ENCODE data around the gene TTLL9. TPM values are rescaled to one million over a fixed set of nuclear protein-coding genes. Genes with fewer than 3 reads are reported as not detected.

TTLL9 gene
- total and polyA plus RNA-seq, 2 donors (not counting 1 experiment from before 2014, with no cell fraction given), result 0.74 to 0.76 TPM

DNA sequence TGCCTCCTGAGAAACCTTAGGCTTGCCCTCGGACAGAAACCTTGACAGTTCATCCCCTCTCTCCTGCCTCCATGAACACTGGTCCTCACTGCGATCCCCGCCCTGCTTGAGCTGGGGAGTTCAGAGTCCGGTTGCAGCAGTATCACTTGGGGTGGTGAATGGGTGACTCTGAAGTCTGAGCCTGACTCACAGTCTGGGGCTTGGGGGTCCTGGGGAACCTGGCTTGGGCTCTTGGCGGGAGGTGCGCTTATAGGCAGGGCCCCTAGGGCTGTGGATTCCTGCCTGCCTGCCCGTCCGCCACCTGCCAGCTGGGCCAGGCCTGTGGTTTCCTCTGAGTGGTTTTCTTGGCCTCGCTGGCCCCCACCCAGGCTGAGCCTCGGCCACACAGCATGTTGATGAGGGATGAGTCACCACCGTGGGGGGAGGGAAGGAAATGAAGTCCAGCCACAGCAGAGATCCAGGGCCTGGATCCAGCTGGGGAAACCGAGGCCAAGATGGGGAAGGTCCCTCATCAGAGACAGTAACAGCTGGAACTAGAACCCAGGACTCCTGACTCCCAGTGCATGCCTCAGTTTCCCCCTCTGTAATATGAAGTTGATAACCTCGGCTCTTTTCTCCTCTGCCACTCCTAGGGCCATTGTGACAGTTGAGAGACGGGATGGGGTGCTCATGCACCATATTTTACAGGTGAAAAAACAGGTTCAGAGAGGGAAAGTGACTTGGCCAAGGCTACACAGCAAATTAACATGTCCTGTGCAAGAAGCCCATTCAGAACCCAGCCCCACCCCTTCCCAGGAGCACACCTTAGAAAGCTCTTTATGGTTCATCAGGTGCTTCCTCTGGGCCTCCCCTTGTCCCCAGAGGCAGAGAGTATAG is 34.2 kb upstream of the TTLL9 start:
- no peaks in the 10 kb centered on the region for H3K79me2 ChIP-seq (ENCODE audit: control insufficient read depth, insufficient read depth, low read length)
- Mint-ChIP-seq H3K9me3 (ENCODE audit: insufficient read depth) (no peaks in the 10 kb centered on the region), H3K4me3 (no peak overlapping the region), H3K4me1 (peaks cover 10% of the 10 kb centered on the region), H3K27me3 (no peaks in the 10 kb centered on the region), H3K27ac (no peak overlapping the region)
- H3K27ac ChIP-seq (ENCODE audit: low read length in 2 of 2), result no peak overlapping the region
- H3K27me3 ChIP-seq (replicated peaks in 1 of 4; ENCODE audit: control extremely low read depth in 1 of 4, control insufficient read depth in 3 of 4, insufficient read depth in 4 of 4, low read length in 3 of 4), result peaks cover 0 to 3% (median 0%) of the 10 kb centered on the region in 4 experiments
- H3K4me3 ChIP-seq (ENCODE audit: control extremely low read depth in 1 of 5, extremely low read depth in 1 of 5, insufficient read depth in 1 of 5, low read depth in 2 of 5, low read length in 4 of 5), result no peak overlapping the region
- no peaks in the 10 kb centered on the region for H4K20me1 ChIP-seq (ENCODE audit: control insufficient read depth, insufficient read depth, low read length, poor library complexity, severe bottlenecking)
- 4% methylated on average over 6 of the region's 14 CpGs for WGBS (ENCODE audit: insufficient coverage)
- no peak for DNase-seq
- H3K36me3 ChIP-seq (replicated peaks in 1 of 2; ENCODE audit: control extremely low read depth in 1 of 2, control insufficient read depth in 1 of 2, extremely low read depth in 1 of 2, insufficient read depth in 2 of 2, low read length in 1 of 2), result no peaks in the 10 kb centered on the region
- ChIA-PET POLR2A (no interaction called here), CTCF (interaction anchor here (1.3 to 2.6 kb wide), 4 partner anchors 11 to 195 kb away, joined by 4 to 13 read pairs (median 6); no protein-coding TSS in a partner anchor)
- peaks cover 8 to 13% of the 10 kb centered on the region in 2 donors for H3K4me1 ChIP-seq (ENCODE audit: control insufficient read depth in 2 of 2, insufficient read depth in 2 of 2, low read length in 2 of 2)
- no peak overlapping the region for H2AFZ ChIP-seq (ENCODE audit: insufficient read depth, low read depth, low read length, poor library complexity, severe bottlenecking)
- H3K9ac ChIP-seq (ENCODE audit: low read length), result no peak overlapping the region
- peak overlapping the region; percentile 3 for H3K4me2 ChIP-seq (replicated peaks; ENCODE audit: low read depth, low read length, poor library complexity, severe bottlenecking)
- ATAC-seq (ENCODE audit: low read depth), result peak; percentile 76
- TF ChIP-seq, protein P1, sequence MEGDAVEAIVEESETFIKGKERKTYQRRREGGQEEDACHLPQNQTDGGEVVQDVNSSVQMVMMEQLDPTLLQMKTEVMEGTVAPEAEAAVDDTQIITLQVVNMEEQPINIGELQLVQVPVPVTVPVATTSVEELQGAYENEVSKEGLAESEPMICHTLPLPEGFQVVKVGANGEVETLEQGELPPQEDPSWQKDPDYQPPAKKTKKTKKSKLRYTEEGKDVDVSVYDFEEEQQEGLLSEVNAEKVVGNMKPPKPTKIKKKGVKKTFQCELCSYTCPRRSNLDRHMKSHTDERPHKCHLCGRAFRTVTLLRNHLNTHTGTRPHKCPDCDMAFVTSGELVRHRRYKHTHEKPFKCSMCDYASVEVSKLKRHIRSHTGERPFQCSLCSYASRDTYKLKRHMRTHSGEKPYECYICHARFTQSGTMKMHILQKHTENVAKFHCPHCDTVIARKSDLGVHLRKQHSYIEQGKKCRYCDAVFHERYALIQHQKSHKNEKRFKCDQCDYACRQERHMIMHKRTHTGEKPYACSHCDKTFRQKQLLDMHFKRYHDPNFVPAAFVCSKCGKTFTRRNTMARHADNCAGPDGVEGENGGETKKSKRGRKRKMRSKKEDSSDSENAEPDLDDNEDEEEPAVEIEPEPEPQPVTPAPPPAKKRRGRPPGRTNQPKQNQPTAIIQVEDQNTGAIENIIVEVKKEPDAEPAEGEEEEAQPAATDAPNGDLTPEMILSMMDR (IDR thresholded peaks at IDR 0.05), result no peak
- TF ChIP-seq EZH2 (IDR thresholded peaks at IDR 0.05; ENCODE audit: borderline replicate concordance, insufficient read depth, low read depth, low read length, poor library complexity, severe bottlenecking), result no peak
- intact Hi-C loops (cut with micrococcal nuclease), result no loop called here
- H3K9me3 ChIP-seq (ENCODE audit: control extremely low read depth in 1 of 3, control insufficient read depth in 2 of 3, insufficient read depth in 1 of 3, low read length in 2 of 3), result no peaks in the 10 kb centered on the region

Measured in B cell (primary cell).